Smooth muscle cell (in vitro differentiated cells): ENCODE data around the gene IGFALS. TPM values are rescaled to one million over a fixed set of nuclear protein-coding genes. Genes with fewer than 3 reads are reported as not detected.

Experiments used
- DNase-seq: peaks from one replicate; lab custom pipeline; 2025; ENCODE audit not compliant: unreplicated experiment; lab: John Stamatoyannopoulos, UW
- H2AFZ ChIP-seq: fragments of 200-600 bp; sonication (generic); 2 replicates; pipeline ENCODE4 v1.6.0; 2016; ENCODE audit warnings: antibody characterized with exemption, low read depth, mild to moderate bottlenecking
- H3F3A ChIP-seq: fragments of 200-600 bp; sonication (generic); 2 replicates; pipeline ENCODE4 v1.6.0; 2017; ENCODE audit warnings: antibody characterized with exemption, low read depth
- H3K27ac ChIP-seq: fragments of 200-600 bp; sonication (generic); 2 replicates; pipeline ENCODE4 v1.5.1; 2016; ENCODE audit warnings: low read depth, mild to moderate bottlenecking
- H3K27me3 ChIP-seq: fragments of 200-600 bp; sonication (generic); 2 replicates; pipeline ENCODE4 v1.6.1; 2016; ENCODE audit warnings: low read depth, mild to moderate bottlenecking
- H3K36me3 ChIP-seq: fragments of 200-600 bp; sonication (generic); 2 replicates; pipeline ENCODE4 v1.5.1; 2016; ENCODE audit warnings: low read depth
- H3K4me1 ChIP-seq: fragments of 200-600 bp; sonication (generic); 2 replicates; pipeline ENCODE4 v1.5.1; 2016; ENCODE audit warnings: low read depth
- H3K4me2 ChIP-seq: fragments of 200-600 bp; sonication (generic); 2 replicates; pipeline ENCODE4 v1.6.0; 2016; ENCODE audit warnings: mild to moderate bottlenecking
- H3K4me3 ChIP-seq: fragments of 200-600 bp; sonication (generic); 2 replicates; pipeline ENCODE4 v1.5.1; 2016; ENCODE audit warnings: mild to moderate bottlenecking
- H3K79me2 ChIP-seq: fragments of 200-600 bp; sonication (generic); 2 replicates; pipeline ENCODE4 v1.6.0; 2016; ENCODE audit warnings: low read depth, mild to moderate bottlenecking
- H3K9ac ChIP-seq: fragments of 200-600 bp; sonication (generic); 2 replicates; pipeline ENCODE4 v1.6.0; 2016; ENCODE audit warnings: low read depth
- H3K9me3 ChIP-seq: fragments of 200-600 bp; sonication (generic); replicated peaks from 2 replicates; pipeline ENCODE4 v1.5.1; 2016; ENCODE audit warnings: low read depth
- H4K20me1 ChIP-seq: fragments of 200-600 bp; sonication (generic); 2 replicates; pipeline ENCODE4 v1.6.0; 2016; ENCODE audit warnings: low read depth
- CTCF ChIP-seq: fragments of 200-600 bp; sonication (generic); IDR thresholded peaks from 2 replicates; pipeline ENCODE4 v1.5.1; 2017; ENCODE audit warnings: borderline replicate concordance, mild to moderate bottlenecking, antibody characterized with exemption; ENCODE audit not compliant: insufficient read depth, poor library complexity, severe bottlenecking
- WGBS: methylation state at CpG from one replicate; pipeline ENCODE4 v1.1.7; 2016; ENCODE audit warnings: low lambda C conversion rate; 5-methylcytosine and 5-hydroxymethylcytosine counted together
- polyA plus RNA-seq: library from polyadenylated mRNA; unstranded; fragments of >200 nt; fragmentation: Nextera tagmentation; extraction: Ambion mirVana; gene quantifications from 2 replicates; pipeline ENCODE4 v1.2.1, GENCODE V29; 2016
- total RNA-seq: library from RNA; depleted of rRNA; stranded (reverse); fragments of >200 nt; gene quantifications from 2 replicates; pipeline ENCODE4 v1.2.3, GENCODE V29; 2014

Gene IGFALS
- total and polyA plus RNA-seq, 2 experiments from 2014 or later = not detected

- Histone ChIP-seq H3K27me3 (no peaks in the 10 kb centered on the region), H3F3A (no peaks in the 10 kb centered on the region), H3K36me3 (no peaks in the 10 kb centered on the region), H3K4me1 (peaks cover 1% of the 10 kb centered on the region), H3K27ac (no peak overlapping the region), H3K9ac (no peak overlapping the region), H3K4me3 (no peak overlapping the region), H2AFZ (no peak overlapping the region), H3K4me2 (no peak overlapping the region), H4K20me1 (peaks cover 45% of the 10 kb centered on the region), H3K9me3 (no peaks in the 10 kb centered on the region), H3K79me2 (peaks cover 40% of the 10 kb centered on the region)
- 97% methylated on average over 48 of the region's 51 CpGs for WGBS
- no peak for DNase-seq
- no peak for TF ChIP-seq CTCF
These were observed 7.1 kb downstream of the IGFALS start for GRCh38 chr16:1786242-1787055.

- H2AFZ ChIP-seq = no peak overlapping the region
- peaks cover 43% of the 10 kb centered on the region for H3K79me2 ChIP-seq
- no peaks in the 10 kb centered on the region for H3K36me3 ChIP-seq
- TF ChIP-seq CTCF = no peak
- H3K27ac ChIP-seq = no peak overlapping the region
- no peak overlapping the region for H3K4me2 ChIP-seq
- 100% methylated on average over 13 of the region's 14 CpGs for WGBS
- H3K9ac ChIP-seq = no peak overlapping the region
- peaks cover 52% of the 10 kb centered on the region for H4K20me1 ChIP-seq
- no peak for DNase-seq
- H3K4me1 ChIP-seq = peaks cover 4% of the 10 kb centered on the region
- no peaks in the 10 kb centered on the region for H3K27me3 ChIP-seq
- no peak overlapping the region for H3K4me3 ChIP-seq
- H3K9me3 ChIP-seq = no peaks in the 10 kb centered on the region
- H3F3A ChIP-seq = peaks cover 5% of the 10 kb centered on the region
These were observed 7.7 kb downstream of the IGFALS start for GRCh38 chr16:1785846-1786170.

- Histone ChIP-seq H3K4me3 (no peak overlapping the region), H3K27ac (no peak overlapping the region), H2AFZ (no peak overlapping the region), H3K9me3 (no peaks in the 10 kb centered on the region), H3K4me1 (peaks cover 4% of the 10 kb centered on the region), H3F3A (peaks cover 7% of the 10 kb centered on the region), H3K27me3 (no peaks in the 10 kb centered on the region), H3K9ac (no peak overlapping the region), H3K36me3 (no peaks in the 10 kb centered on the region), H3K79me2 (peaks cover 45% of the 10 kb centered on the region), H4K20me1 (peaks cover 56% of the 10 kb centered on the region), H3K4me2 (no peak overlapping the region)
- 94% methylated on average over 26 of the region's 26 CpGs for WGBS
- no peak for DNase-seq
- TF ChIP-seq CTCF = no peak
These were observed 8.3 kb downstream of the IGFALS start for GRCh38 chr16:1784977-1785845.
